NB4 (cell line): ENCODE measurements around the gene NFATC2IP.

Source experiments
- MYC ChIP-seq: IDR thresholded peaks from 2 replicates; pipeline ENCODE4 v1.6.1; 2011; ENCODE audit warnings: low read depth, low read length
- POLR2A ChIP-seq: IDR thresholded peaks from 2 replicates; pipeline ENCODE4 v1.6.1; 2011; ENCODE audit warnings: mild to moderate bottlenecking; ENCODE audit not compliant: insufficient read length; ENCODE audit errors: extremely low read depth
- TF ChIP-seq, protein P1 (sequence below): IDR thresholded peaks from one replicate; pipeline ENCODE4 v1.5.1; 2012; ENCODE audit warnings: low read depth, low read length
- TF ChIP-seq, protein P2 (sequence below): IDR thresholded peaks from 2 replicates; pipeline ENCODE4 v1.6.1; 2011; ENCODE audit warnings: low read depth, low read length

DNA sequence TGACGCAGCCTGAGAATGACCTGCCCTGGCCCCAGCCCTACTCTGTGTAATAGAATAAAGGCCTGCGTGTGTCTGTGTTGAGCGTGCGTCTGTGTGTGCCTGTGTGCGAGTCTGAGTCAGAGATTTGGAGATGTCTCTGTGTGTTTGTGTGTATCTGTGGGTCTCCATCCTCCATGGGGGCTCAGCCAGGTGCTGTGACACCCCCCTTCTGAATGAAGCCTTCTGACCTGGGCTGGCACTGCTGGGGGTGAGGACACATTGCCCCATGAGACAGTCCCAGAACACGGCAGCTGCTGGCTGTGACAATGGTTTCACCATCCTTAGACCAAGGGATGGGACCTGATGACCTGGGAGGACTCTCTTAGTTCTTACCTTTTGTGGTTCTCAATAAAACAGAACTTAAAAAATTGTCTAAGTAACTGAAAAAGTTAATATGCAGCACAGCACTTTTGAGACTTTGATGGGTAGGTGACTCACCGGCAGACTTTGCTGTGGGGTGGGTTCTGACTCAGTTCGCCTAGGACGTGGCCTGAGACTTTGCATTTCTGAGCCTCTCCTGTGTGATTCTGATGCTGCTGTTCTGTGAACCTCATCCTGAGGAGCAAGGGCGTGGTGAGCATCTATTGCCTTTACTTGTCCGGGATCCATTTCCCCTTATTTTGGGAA is 39.8 kb downstream of the NFATC2IP start:
- TF ChIP-seq, protein P1, sequence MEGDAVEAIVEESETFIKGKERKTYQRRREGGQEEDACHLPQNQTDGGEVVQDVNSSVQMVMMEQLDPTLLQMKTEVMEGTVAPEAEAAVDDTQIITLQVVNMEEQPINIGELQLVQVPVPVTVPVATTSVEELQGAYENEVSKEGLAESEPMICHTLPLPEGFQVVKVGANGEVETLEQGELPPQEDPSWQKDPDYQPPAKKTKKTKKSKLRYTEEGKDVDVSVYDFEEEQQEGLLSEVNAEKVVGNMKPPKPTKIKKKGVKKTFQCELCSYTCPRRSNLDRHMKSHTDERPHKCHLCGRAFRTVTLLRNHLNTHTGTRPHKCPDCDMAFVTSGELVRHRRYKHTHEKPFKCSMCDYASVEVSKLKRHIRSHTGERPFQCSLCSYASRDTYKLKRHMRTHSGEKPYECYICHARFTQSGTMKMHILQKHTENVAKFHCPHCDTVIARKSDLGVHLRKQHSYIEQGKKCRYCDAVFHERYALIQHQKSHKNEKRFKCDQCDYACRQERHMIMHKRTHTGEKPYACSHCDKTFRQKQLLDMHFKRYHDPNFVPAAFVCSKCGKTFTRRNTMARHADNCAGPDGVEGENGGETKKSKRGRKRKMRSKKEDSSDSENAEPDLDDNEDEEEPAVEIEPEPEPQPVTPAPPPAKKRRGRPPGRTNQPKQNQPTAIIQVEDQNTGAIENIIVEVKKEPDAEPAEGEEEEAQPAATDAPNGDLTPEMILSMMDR, result no peak
- TF ChIP-seq POLR2A (no peak), MYC (no peak)
- TF ChIP-seq, protein P2, sequence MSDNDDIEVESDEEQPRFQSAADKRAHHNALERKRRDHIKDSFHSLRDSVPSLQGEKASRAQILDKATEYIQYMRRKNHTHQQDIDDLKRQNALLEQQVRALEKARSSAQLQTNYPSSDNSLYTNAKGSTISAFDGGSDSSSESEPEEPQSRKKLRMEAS, result no peak
